Femur (tissue), 1 donor: Measurements from ENCODE around the gene FGF22.
"Not testable (repeated sequence)": the region's sequence is repeated elsewhere in the genome, so short reads cannot be mapped to it uniquely, and the experiment has no call there.

Experiments used
- DNase-seq: peaks from one replicate; pipeline ENCODE4 v3.0.0-alpha.2; 2017

The FGF22 gene

GRCh38 chr19:607301-608154 is 32.2 kb upstream of the FGF22 start:
- no peak for DNase-seq

GRCh38 chr19:608155-609003 is 31.3 kb upstream of the FGF22 start:
- DNase-seq, result no peak

- DNase-seq, result peak; percentile 60
Measured at GRCh38 chr19:609004-609346, 30.7 kb upstream of the FGF22 start.

GRCh38 chr19:610071-610800 is 29.4 kb upstream of the FGF22 start:
- no peak for DNase-seq

GRCh38 chr19:610801-611480 is 28.7 kb upstream of the FGF22 start:
- peak; percentile 61 for DNase-seq

DNA sequence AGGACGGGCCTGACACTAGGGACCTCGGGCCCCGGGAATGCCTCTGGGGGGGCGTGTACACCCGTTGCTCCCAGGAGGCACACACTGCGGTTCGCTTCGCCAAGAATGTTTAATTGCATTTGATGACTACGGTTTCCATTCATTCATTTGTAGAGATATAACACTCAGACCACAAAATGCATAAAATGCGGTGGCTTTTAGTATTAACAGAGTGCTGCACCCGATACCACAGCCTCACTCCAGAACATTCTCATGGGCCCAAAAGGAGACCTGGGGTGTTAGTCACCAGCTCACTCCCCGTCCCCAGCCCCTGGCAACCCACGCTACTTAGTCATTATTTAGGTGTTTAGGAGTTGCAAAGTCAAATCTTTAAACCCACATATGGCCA is 28.2 kb upstream of the FGF22 start:
- DNase-seq, result no peak

DNA sequence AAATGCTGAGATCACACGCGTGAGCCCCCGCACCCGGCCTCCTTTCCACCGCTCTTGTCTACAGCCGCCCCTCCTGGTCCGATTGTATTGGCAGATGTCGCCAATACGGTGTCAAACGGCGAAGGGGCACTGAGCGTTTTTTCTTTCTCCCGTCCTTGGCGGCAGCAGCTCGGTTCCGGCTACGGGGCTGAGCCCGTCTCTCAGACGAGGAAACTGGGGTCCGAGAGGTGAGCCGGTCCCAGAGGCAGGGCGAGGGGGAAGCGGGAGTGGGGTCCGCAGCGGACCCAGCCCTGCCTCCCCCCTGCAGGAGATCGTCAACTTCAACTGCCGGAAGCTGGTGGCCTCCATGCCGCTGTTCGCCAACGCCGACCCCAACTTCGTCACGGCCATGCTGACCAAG is 26.7 kb upstream of the FGF22 start:
- DNase-seq, result no peak

- no peak for DNase-seq
Measured at GRCh38 chr19:613732-614567, 25.7 kb upstream of the FGF22 start.

DNA sequence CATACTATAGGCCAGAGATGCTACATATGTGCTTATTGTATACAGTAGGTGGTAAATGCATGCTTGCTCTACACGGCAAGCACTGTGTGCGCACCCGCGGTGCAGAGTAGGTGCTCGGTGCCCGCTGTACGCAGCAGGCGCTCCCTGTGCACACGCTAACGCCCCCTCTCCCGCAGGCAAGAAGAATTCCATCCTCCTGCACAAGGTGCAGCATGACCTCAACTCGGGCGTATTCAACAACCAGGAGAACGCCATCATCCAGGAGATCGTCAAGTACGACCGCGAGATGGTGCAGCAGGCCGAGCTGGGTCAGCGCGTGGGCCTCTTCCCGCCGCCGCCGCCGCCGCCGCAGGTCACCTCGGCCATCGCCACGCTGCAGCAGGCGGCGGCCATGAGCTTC is 24.1 kb upstream of the FGF22 start:
- DNase-seq, result no peak

- no peak for DNase-seq
Measured at GRCh38 chr19:616062-616700, 23.5 kb upstream of the FGF22 start.

DNA sequence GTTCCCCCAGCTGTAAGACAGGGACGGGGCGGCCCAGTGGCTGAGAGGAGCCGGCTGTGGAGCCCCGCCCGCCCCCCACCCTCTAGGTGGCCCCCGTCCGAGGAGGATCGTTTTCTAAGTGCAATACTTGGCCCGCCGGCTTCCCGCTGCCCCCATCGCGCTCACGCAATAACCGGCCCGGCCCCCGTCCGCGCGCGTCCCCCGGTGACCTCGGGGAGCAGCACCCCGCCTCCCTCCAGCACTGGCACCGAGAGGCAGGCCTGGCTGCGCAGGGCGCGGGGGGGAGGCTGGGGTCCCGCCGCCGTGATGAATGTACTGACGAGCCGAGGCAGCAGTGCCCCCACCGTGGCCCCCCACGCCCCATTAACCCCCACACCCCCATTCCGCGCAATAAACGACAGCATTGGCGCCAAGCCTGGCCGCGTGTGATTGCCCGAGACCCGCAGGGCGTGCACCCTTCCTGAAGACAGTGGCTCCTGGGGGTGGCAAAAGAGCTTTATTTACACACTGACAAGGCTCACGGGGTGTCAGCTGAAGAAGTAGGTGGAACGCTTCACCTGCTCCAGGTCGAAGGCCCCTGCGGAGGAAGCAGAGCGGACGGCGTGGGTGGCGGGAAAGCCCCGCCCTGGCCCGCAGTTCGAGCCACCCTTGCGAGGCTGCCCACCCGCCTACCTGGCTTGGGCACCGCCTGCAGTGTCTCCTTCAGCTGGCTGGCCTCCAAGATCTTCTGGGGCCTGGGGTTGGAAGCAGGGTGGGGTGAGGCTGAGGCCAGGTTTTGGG is 22.7 kb upstream of the FGF22 start:
- DNase-seq, result no peak

DNA sequence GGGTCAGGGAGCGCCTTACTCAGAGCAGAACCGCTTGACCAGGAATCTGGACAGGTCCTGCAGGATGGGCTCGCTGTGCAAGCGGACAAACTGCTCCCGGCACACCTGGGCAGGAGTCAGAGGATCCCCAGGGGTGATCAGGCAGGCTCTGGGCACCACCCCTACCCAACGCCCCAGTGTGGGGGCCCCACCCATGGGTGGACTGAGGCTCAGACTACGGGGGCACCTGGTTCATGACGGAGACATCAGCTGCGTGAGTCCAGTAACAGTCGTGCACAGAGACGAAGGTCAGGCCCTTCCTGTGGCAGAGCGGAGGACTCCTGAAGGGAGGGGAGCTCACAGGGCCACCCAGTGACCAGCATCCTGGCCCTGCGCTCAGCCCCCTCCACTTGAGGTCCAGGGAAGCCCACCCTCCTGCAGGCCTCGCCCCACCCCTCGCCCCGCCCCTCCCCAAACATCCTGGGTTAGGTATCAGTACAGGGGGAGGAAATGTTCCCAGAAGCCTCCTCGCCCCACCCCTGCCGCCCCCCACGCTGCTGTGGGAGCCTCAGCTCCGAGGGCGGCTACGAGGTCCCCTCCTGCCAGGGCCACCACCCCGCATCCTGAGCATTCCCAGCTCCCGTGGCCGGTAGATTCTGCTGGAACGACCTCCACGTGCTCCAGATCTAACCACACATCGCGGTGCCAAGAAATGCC is 22.0 kb upstream of the FGF22 start:
- no peak for DNase-seq

- DNase-seq, result no peak
Measured at GRCh38 chr19:618247-618619, 21.4 kb upstream of the FGF22 start.

DNA sequence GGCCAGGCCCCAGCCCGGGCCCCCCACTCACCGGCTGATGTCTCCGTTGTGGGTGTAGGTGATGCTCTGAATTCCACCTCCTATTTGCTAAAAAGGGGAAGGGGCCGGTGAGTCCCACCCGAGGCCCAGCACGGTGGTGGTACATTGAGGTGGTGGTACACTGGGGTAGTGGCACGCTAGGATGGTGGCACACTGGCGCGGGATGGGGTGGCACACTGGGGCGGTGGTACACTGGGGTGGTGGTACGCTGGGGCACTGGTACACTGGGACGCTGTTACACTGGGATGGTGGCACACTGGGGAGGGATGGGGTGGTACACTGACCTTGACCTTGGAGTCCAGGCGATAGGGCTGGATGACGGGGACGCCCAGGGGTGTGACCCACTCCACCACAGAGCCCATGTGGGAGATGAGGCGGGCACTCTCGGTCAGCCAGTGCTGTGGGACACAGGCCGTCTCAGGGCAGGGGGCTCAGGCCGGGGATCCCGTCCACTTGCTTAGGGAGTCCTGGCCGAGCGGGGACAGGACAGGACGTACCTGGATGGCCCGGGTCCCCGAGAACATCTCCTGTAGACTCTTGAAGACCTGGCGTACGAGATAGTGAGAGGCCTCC is 20.9 kb upstream of the FGF22 start:
- DNase-seq, result no peak

DNA sequence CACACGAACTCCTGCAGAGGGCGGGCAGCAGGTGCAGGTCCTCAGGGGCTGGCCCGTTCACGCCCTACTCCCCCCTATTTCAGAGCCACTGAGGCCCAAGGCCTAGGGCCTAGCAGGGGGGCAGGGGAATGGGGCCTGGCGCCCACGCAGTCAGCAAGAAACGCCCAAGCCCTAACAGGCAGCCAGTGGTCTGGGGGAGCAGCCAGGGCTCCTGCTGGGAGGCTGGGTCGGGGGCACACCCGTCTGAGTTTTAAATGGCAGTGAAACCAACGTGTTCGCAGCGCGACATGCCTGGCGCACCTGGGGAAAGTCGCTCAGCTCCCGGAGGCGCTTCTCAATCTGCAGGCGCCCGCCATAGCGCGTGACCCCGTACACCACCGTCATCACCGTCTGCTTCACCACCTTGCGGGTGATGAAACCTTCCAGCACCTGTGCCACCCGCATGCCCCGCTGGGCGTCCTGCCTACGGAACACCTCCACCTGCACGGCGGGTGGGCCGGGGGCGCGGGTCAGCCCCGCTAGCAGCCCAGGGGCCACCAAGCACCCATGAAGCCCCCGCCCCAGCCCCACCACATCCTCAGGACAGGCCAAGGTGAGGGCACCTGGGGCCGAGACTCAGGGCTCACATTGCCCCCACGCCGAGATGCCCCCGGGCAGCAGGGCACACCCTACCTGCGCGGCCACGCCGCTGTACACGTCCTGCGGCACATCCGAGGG is 20.2 kb upstream of the FGF22 start:
- DNase-seq, result no peak

- DNase-seq, result no peak
Measured at GRCh38 chr19:620166-620862, 19.4 kb upstream of the FGF22 start.

- DNase-seq, result not testable (repeated sequence)
Measured at GRCh38 chr19:621191-621590, 18.5 kb upstream of the FGF22 start.

- DNase-seq, result no peak
Measured at GRCh38 chr19:621819-622218, 17.9 kb upstream of the FGF22 start.
